ENCODE results near the gene TMEM120B.

DNA sequence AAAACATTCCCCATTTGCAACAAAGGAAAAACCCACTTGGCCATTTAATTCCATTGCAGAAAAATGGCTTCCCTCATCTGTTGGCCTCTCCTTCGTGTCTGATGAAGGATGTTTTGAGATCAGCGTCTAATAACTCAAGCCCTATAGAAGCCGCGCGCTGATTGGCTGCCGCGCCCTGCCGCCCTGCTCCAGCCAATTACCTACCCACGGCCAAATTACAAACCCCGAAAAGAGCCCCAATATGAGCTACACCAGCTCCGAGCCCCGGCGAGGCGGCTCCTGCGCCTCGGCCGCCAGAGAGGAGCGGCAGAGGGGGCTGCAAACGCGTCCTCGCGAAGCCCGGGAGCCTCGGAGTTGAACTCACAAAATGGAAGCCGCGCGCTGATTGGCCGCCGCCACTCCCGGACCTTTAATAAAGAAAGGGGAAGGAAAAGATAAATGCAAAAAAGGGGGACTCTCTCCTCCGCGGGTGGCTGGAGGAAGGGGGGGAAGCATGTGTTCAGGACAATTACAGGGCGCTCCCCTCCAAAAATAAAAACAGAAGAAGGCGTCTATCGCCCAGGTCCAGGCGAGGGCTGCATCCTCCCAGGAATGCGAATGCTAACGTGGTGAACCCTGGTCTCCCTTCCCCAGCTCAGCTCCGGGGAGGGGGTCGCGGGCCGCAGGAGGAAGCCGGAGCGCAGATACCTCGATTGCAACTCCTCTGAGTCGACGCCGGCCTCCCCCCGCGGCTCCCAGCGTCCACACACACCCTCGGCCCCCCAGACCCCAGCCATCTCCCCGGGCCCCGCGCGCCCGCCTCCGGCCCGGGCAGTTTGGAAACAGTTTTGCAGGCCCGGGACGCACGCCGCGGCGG, 90.5 kb downstream of the TMEM120B start:
- no peak for TF ChIP-seq EZH2phosphoT487 (IDR thresholded peaks at IDR 0.05; ENCODE audit: low read depth, severe bottlenecking, unreplicated experiment)
- TF ChIP-seq, protein P1, sequence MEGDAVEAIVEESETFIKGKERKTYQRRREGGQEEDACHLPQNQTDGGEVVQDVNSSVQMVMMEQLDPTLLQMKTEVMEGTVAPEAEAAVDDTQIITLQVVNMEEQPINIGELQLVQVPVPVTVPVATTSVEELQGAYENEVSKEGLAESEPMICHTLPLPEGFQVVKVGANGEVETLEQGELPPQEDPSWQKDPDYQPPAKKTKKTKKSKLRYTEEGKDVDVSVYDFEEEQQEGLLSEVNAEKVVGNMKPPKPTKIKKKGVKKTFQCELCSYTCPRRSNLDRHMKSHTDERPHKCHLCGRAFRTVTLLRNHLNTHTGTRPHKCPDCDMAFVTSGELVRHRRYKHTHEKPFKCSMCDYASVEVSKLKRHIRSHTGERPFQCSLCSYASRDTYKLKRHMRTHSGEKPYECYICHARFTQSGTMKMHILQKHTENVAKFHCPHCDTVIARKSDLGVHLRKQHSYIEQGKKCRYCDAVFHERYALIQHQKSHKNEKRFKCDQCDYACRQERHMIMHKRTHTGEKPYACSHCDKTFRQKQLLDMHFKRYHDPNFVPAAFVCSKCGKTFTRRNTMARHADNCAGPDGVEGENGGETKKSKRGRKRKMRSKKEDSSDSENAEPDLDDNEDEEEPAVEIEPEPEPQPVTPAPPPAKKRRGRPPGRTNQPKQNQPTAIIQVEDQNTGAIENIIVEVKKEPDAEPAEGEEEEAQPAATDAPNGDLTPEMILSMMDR (IDR thresholded peaks at IDR 0.05; ENCODE audit: poor library complexity) = no peak
